HEK293 (cell line): ENCODE results near the gene CRYBB1.

ENCODE experiments used
- CTCF ChIA-PET: fragments of 350-600 bp; formaldehyde crosslinking; extraction: SDS; loops from one replicate; lab custom pipeline; 2021; ENCODE audit warnings: antibody characterized with exemption; lab: Yijun Ruan, JAX
- POLR2A ChIA-PET: fragments of 300-600 bp; formaldehyde crosslinking; extraction: SDS; loops from one replicate; lab custom pipeline; 2020; ENCODE audit warnings: antibody characterized with exemption, inconsistent platforms; lab: Yijun Ruan, JAX
- H3K27ac ChIP-seq: fragments of 200-500 bp; sonication (Bioruptor generic); 2 replicates; pipeline ENCODE4 v1.5.1; 2014; ENCODE audit warnings: low read depth, low read length, control low read depth, inconsistent platforms; ENCODE audit errors: extremely low read depth
- H3K36me3 ChIP-seq, 2 experiments: fragments of 200-500 bp in 1 of 2; sonication (Bioruptor generic) in 1 of 2; 1 replicate in 1 of 2; 2 replicates in 1 of 2; pipeline ENCODE4 v1.5.1; 2014 to 2017; ENCODE audit warnings: inconsistent platforms in 2 of 2, low read length in 2 of 2; ENCODE audit not compliant: control insufficient read depth in 2 of 2, insufficient read depth in 1 of 2
- H3K4me1 ChIP-seq: fragments of 200-500 bp; sonication (Bioruptor generic); 2 replicates; pipeline ENCODE4 v1.5.1; 2014; ENCODE audit warnings: mild to moderate bottlenecking, low read length, inconsistent platforms; ENCODE audit not compliant: control insufficient read depth, insufficient read depth
- H3K4me3 ChIP-seq: 2 replicates; pipeline ENCODE4 v1.5.1; 2011; ENCODE audit warnings: low read depth, mild to moderate bottlenecking, control low read depth, low read length, moderate library complexity
- H3K9me3 ChIP-seq: fragments of 200-500 bp; sonication (Bioruptor generic); 2 replicates; pipeline ENCODE4 v1.5.1; 2014; ENCODE audit warnings: low read depth, low read length, inconsistent platforms; ENCODE audit not compliant: control insufficient read depth, insufficient read depth
- PRDM1 ChIP-seq: fragments of 450-650 bp; formaldehyde crosslinking; IDR thresholded peaks from 2 replicates; pipeline ENCODE4; 2016; ENCODE audit warnings: missing biosample characterization, missing genetic modification characterization
- ZBTB21 ChIP-seq: fragments of 450-650 bp; formaldehyde crosslinking; IDR thresholded peaks from 2 replicates; pipeline ENCODE4 v1.5.1; 2017; ENCODE audit warnings: missing biosample characterization, missing genetic modification characterization
- ZNF366 ChIP-seq: fragments of 450-650 bp; formaldehyde crosslinking; conservative IDR thresholded peaks from 2 replicates; pipeline ENCODE4 v1.5.1; 2016; ENCODE audit warnings: missing biosample characterization, missing genetic modification characterization
- ZNF548 ChIP-seq: fragments of 450-650 bp; formaldehyde crosslinking; IDR thresholded peaks from 2 replicates; pipeline ENCODE4 v1.5.1; 2016; ENCODE audit warnings: missing biosample characterization, missing genetic modification characterization
- ZNF555 ChIP-seq: fragments of 450-650 bp; formaldehyde crosslinking; conservative IDR thresholded peaks from 2 replicates; pipeline ENCODE4 v1.5.1; 2017; ENCODE audit warnings: missing biosample characterization, mild to moderate bottlenecking, missing genetic modification characterization, inconsistent platforms
- ZXDB ChIP-seq: fragments of 450-650 bp; formaldehyde crosslinking; IDR thresholded peaks from 2 replicates; pipeline ENCODE4 v1.5.1; 2016; ENCODE audit warnings: missing biosample characterization, missing genetic modification characterization
- TF ChIP-seq, protein P1 (sequence below): fragments of 450-650 bp; formaldehyde crosslinking; IDR thresholded peaks from 2 replicates; pipeline ENCODE4 v1.5.1; 2016; ENCODE audit warnings: missing biosample characterization, missing genetic modification characterization
- TF ChIP-seq, protein P2 (sequence below): fragments of 450-650 bp; formaldehyde crosslinking; IDR thresholded peaks from 2 replicates; pipeline ENCODE4 v1.5.1; 2017; ENCODE audit warnings: missing biosample characterization, missing genetic modification characterization
- TF ChIP-seq, protein P3 (sequence below): fragments of 450-650 bp; formaldehyde crosslinking; IDR thresholded peaks from 2 replicates; pipeline ENCODE4 v1.5.1; 2016; ENCODE audit warnings: missing biosample characterization, missing genetic modification characterization

The CRYBB1 gene

DNA sequence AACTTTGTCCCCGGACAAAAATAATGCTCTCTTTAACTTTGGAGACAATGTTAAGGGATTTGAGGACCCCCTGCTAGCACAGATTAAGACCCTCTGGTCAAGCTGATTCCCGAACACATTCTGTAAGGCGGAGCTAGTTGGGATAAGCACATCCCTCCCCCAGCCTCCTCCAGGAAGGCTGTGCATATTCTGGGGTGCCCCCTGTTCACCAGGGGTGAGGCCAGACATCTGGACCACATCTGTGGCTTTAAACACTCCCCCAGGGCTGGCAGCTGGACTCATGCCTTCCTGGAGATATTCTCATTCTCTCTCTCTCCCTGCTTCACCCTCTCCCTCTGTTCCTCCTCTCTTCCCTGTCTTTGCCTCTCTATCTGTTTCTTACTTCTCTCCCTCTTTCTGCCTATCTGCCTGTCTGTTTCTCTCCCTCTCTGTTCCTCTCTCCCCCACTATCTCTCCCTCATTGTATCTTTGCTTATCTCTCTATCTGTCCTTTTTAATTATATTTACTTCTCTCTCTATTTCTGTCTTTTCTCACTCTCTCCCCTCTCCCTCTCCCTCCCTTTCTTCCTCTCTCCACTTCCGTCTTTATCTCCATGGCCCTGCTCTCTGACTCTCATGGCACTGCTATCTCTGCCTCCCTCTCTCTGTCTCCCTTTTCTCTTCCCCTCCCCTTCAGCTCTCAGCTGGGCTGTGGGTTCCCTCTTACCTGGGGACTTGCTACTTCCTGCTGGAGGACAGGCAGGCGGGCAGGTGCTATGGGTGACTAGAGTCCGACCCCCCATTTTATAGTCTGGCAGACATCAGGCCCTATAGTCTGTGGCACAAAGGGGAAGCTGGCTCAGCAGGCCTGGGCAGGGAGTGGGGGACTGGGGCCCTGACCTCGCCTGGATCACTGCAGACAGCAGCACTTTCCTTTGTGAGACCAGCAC is at the start of gene CRYBB1:
TSS of gene CRYBB1 (minus strand) at position 757 of the 929 bp plus-strand sequence. CDS start 1,708 bp downstream, outside the sequence.
- no peaks in the 10 kb centered on the region for H3K36me3 ChIP-seq
- H3K27ac ChIP-seq: no peak within 1 kb of the TSS
- CTCF ChIA-PET: interaction anchor here (0.8 kb wide), 1 partner anchor 156 kb away, joined by 3 read pairs; no protein-coding TSS in a partner anchor
- TF ChIP-seq ZBTB21 (tag by site-specific recombination) (no peak), PRDM1 (tag by site-specific recombination) (peak; percentile 86), ZNF555 (tag by site-specific recombination) (no peak), ZNF366 (tag by site-specific recombination) (peak; percentile 65), ZXDB (tag by site-specific recombination) (no peak)
- TF ChIP-seq, all 188 proteins: peak for 2
- H3K4me3 ChIP-seq: no peak within 1 kb of the TSS
- no peaks in the 10 kb centered on the region for H3K9me3 ChIP-seq
- no peaks in the 10 kb centered on the region for H3K4me1 ChIP-seq
- POLR2A ChIA-PET: no interaction called here

DNA sequence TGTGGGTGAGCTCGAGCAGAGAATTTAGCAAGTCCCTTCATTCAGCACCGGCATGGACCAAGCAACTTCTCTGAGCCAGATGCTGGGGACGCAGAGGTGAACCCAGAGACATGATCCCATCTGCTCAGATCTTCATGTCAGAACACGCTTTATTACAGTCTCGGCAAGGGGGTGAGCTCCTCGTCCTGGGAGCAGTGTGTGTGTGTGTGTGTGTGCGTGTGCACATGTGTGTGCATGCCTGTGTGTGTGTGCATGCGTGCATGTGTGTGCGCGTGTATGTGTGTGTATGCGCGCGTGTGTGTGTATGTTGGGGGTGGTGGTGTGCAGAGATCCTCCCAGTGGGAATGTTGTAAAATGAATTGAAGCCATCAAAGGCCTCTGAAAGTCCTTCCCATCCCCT is 49.3 kb upstream of the CRYBB1 start:
- Histone ChIP-seq H3K9me3 (no peaks in the 10 kb centered on the region), H3K4me1 (no peaks in the 10 kb centered on the region), H3K4me3 (no peak overlapping the region), H3K27ac (no peak overlapping the region), H3K36me3 (no peaks in the 10 kb centered on the region)
- TF ChIP-seq, protein P1, sequence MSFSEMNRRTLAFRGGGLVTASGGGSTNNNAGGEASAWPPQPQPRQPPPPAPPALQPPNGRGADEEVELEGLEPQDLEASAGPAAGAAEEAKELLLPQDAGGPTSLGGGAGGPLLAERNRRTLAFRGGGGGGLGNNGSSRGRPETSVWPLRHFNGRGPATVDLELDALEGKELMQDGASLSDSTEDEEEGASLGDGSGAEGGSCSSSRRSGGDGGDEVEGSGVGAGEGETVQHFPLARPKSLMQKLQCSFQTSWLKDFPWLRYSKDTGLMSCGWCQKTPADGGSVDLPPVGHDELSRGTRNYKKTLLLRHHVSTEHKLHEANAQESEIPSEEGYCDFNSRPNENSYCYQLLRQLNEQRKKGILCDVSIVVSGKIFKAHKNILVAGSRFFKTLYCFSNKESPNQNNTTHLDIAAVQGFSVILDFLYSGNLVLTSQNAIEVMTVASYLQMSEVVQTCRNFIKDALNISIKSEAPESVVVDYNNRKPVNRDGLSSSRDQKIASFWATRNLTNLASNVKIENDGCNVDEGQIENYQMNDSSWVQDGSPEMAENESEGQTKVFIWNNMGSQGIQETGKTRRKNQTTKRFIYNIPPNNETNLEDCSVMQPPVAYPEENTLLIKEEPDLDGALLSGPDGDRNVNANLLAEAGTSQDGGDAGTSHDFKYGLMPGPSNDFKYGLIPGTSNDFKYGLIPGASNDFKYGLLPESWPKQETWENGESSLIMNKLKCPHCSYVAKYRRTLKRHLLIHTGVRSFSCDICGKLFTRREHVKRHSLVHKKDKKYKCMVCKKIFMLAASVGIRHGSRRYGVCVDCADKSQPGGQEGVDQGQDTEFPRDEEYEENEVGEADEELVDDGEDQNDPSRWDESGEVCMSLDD: no peak
- TF ChIP-seq, protein P2, sequence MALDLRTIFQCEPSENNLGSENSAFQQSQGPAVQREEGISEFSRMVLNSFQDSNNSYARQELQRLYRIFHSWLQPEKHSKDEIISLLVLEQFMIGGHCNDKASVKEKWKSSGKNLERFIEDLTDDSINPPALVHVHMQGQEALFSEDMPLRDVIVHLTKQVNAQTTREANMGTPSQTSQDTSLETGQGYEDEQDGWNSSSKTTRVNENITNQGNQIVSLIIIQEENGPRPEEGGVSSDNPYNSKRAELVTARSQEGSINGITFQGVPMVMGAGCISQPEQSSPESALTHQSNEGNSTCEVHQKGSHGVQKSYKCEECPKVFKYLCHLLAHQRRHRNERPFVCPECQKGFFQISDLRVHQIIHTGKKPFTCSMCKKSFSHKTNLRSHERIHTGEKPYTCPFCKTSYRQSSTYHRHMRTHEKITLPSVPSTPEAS: peak; percentile 97
- ChIA-PET POLR2A (no interaction called here), CTCF (interaction anchor here (0.6 to 7.2 kb wide), 2 partner anchors 161 to 301 kb away, joined by 4 to 61 read pairs; no protein-coding TSS in a partner anchor)

- no peak for TF ChIP-seq ZNF548 (tag by site-specific recombination)
- TF ChIP-seq, protein P3, sequence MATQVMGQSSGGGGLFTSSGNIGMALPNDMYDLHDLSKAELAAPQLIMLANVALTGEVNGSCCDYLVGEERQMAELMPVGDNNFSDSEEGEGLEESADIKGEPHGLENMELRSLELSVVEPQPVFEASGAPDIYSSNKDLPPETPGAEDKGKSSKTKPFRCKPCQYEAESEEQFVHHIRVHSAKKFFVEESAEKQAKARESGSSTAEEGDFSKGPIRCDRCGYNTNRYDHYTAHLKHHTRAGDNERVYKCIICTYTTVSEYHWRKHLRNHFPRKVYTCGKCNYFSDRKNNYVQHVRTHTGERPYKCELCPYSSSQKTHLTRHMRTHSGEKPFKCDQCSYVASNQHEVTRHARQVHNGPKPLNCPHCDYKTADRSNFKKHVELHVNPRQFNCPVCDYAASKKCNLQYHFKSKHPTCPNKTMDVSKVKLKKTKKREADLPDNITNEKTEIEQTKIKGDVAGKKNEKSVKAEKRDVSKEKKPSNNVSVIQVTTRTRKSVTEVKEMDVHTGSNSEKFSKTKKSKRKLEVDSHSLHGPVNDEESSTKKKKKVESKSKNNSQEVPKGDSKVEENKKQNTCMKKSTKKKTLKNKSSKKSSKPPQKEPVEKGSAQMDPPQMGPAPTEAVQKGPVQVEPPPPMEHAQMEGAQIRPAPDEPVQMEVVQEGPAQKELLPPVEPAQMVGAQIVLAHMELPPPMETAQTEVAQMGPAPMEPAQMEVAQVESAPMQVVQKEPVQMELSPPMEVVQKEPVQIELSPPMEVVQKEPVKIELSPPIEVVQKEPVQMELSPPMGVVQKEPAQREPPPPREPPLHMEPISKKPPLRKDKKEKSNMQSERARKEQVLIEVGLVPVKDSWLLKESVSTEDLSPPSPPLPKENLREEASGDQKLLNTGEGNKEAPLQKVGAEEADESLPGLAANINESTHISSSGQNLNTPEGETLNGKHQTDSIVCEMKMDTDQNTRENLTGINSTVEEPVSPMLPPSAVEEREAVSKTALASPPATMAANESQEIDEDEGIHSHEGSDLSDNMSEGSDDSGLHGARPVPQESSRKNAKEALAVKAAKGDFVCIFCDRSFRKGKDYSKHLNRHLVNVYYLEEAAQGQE (tag by site-specific recombination): 0 out of 2 replicates have a peak, but pooled peaks have one; percentile 20
- Histone ChIP-seq H3K36me3 (no peaks in the 10 kb centered on the region), H3K9me3 (no peaks in the 10 kb centered on the region), H3K4me3 (no peak overlapping the region), H3K4me1 (no peaks in the 10 kb centered on the region), H3K27ac (no peak overlapping the region)
- CTCF ChIA-PET: interaction anchor here (0.5 to 7.2 kb wide), 18 partner anchors 7 to 1194 kb away, joined by 3 to 61 read pairs (median 4); partner anchors contain the start of genes MIAT and TFIP11
- POLR2A ChIA-PET: interaction anchor here (1.3 kb wide), 1 partner anchor 154 kb away, joined by 3 read pairs; the partner anchor contains the start of gene TFIP11
These were observed 48.0 kb upstream of the CRYBB1 start for GRCh38 chr22:26665813-26666231.
